GM08714 (cell line): ENCODE measurements around the gene MYH9.

Experiments
- H3K4me3 ChIP-seq: fragments of 200-500 bp; sonication (Bioruptor generic); 2 replicates; pipeline ENCODE4 v1.5.1; 2014; ENCODE audit warnings: mild to moderate bottlenecking, low read length, inconsistent platforms
- ZNF274 ChIP-seq: IDR thresholded peaks from 2 replicates; pipeline ENCODE4 v1.6.1; 2012; ENCODE audit warnings: mild to moderate bottlenecking, low read depth, low read length

MYH9 gene

DNA sequence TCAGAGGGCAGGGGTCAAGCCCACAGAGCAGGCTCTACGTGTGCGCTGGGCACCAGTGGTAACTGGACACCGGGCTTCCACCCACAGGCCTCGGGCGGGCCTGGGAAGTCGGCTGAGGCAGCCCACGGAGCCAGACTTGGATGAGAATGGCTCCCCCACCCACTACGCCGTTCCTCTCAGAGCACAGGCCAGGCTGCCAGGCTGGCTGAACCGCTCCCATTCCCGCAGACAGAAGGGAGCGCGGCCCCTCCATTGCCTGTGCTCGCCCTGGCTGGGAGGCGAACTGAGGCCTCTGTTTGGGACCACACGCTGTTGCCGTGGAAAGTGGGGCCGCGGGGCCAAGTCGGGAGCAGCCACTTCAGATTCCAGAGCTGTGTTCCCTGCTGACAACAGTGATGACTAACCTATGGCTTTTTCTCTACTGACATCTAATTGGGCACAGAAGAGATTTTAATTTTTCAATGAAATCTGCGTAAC, 63.9 kb downstream of the MYH9 start:
- no peak for TF ChIP-seq ZNF274
- H3K4me3 ChIP-seq: no peak overlapping the region

DNA sequence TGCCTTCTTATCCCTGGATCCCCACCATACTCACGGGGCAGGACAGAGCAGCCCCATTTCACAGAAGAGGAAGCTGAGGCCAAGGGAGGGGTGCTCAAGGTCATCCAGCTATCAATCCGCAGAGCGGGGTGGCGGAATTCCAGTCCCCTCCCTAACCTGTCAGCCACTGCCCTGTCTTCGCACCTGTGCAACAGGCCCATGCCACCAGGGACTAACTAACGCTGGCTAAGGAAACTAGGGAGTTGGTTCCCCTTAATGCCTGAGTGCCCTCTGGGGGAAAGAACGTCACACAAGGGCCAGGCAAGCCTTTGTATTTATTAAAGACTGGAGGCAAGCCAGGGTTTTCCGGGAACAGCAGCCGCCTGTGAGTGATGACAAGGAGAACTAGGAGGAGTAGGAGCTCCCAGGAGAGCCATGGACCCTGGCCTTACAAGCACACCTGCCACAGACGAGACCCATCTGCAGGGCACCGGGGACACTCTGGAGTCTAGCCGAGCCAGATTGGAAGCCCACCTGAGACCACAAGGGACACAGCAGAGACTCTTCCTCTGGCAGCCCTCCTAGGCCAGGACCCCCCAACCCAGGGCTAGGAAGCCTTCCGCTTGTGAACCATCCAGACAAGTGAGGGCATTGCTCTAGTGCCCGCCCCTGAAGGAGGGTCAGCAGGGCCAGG, 64.4 kb downstream of the MYH9 start:
- TF ChIP-seq ZNF274: no peak
- no peak overlapping the region for H3K4me3 ChIP-seq

- TF ChIP-seq ZNF274: no peak
- no peak overlapping the region for H3K4me3 ChIP-seq
Observed at GRCh38 chr22:36322602-36322915, 65.2 kb downstream of the MYH9 start.

DNA sequence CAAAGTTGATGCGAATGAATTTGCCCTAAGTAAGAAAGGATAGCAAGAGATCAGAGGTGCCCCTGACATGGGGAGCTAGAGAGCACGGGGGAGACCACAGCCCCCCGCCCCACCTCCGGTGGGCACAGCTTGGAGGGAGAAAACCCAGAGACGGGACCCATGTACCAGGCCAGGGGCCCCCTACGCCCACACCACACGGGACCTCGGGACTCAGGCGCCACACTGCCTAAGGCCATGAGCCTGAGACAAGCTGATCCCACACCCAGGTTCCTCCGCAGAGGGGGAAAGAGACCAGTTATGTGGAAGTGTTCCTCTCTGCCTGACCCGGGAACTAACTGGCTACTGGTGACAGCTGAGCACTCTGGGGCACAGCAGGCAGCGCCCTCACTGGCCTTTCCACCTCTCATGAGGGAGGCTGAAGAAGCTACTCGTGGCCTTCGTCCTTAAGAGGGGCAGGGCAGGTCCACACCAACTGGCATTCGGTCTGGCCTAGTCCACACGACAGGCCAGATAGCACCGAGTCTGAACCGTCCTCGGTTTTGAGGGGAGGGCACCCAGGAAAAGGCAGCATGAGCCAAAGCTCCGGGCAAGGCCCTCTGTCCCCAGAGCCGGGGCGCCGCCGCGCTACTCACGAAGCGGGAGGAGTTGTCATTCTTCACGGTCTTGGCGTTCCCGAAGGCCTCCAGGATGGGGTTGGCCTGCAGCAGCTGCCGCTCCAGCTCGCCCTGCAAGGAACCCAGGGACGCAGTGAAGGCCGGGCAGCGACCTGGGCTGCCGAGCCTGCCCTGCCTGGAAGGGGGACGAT, 65.8 kb downstream of the MYH9 start:
- TF ChIP-seq ZNF274: no peak
- no peak overlapping the region for H3K4me3 ChIP-seq

GRCh38 chr22:36320553-36320952, 67.2 kb downstream of the MYH9 start:
- no peak overlapping the region for H3K4me3 ChIP-seq
- no peak for TF ChIP-seq ZNF274

GRCh38 chr22:36319595-36320497, 67.9 kb downstream of the MYH9 start:
- H3K4me3 ChIP-seq: no peak overlapping the region
- no peak for TF ChIP-seq ZNF274

- TF ChIP-seq ZNF274: no peak
- H3K4me3 ChIP-seq: no peak overlapping the region
Observed at GRCh38 chr22:36318442-36318841, 69.3 kb downstream of the MYH9 start.

- no peak overlapping the region for H3K4me3 ChIP-seq
- TF ChIP-seq ZNF274: no peak
Observed at GRCh38 chr22:36317658-36318271, 70.0 kb downstream of the MYH9 start.

GRCh38 chr22:36316419-36316818, 71.3 kb downstream of the MYH9 start:
- no peak for TF ChIP-seq ZNF274
- no peak overlapping the region for H3K4me3 ChIP-seq

DNA sequence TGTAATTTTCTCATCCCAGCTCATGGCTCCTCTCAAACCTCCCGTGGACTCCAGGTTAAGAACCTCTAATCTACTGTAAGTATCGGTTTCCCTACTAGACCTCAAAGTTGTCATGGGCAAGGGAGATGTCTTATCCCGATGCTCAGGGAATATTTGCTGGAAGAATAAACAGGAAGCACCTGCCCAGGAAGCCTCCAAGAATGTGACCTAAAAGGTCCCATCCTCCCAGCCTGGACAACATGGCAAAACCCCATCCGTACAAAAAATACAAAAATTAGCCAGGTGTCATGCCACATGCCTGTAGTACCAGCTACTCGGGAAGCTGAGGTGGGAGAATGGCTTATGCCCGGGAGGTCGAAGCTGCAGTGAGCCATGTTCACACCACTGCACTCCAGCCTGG, 72.4 kb downstream of the MYH9 start:
- TF ChIP-seq ZNF274: no peak
- no peak overlapping the region for H3K4me3 ChIP-seq

GRCh38 chr22:36311386-36312085, 76.2 kb downstream of the MYH9 start:
- no peak overlapping the region for H3K4me3 ChIP-seq
- TF ChIP-seq ZNF274: no peak

DNA sequence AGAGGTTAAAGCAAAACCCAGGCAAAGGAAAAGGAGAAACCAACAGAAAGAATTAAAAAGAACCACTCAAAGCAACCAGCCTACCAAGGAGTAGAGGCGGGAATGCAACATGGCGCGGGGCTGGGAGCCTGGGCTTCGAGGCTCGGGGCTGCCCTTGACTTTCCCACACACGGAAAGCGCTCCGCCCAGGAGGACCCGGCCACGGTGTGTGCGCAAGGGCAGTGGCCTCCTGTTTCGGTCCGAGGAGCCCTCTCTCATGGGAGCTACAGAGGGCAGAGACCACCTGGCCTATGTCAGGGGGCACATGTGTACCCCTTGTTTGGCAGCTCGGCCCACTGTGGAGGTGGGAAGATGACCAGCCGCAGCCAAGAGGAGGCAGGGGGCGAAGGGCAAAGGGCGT, 78.9 kb downstream of the MYH9 start:
- no peak for TF ChIP-seq ZNF274
- H3K4me3 ChIP-seq: no peak overlapping the region

- no peak overlapping the region for H3K4me3 ChIP-seq
- no peak for TF ChIP-seq ZNF274
Observed at GRCh38 chr22:36306227-36306626, 81.5 kb downstream of the MYH9 start.
